Psoas muscle (tissue), 8 donors: Measurements from ENCODE around the gene SAPCD2. TPM values are rescaled to one million over a fixed set of nuclear protein-coding genes. Genes with fewer than 3 reads are reported as not detected.
"Not testable (repeated sequence)": the region's sequence is repeated elsewhere in the genome, so short reads cannot be mapped to it uniquely, and the experiment has no call there.

Source experiments
- ATAC-seq, 4 donors: fragments of 200-7000 bp; cut with Tn5 transposase; one replicate each; pipeline ENCODE4 v1.9.1; 2020; ENCODE audit warnings: moderate library complexity in 3 of 4, mild to moderate bottlenecking in 2 of 4
- DNase-seq, 2 donors: peaks; one replicate each; pipeline ENCODE4 v3.0.0-alpha.2; 2020
- H3K27ac ChIP-seq: fragments of 200-600 bp; one replicate; pipeline ENCODE4 v1.8.0; 2022
- H3K27me3 ChIP-seq, 3 donors: fragments of 200-600 bp in 1 of 3; one replicate each; pipeline versions ENCODE4 v1.6.1 to v1.8.0; 2013 to 2022; ENCODE audit warnings: low read length in 2 of 3, mild to moderate bottlenecking in 2 of 3, moderate library complexity in 1 of 3; ENCODE audit not compliant: insufficient read depth in 3 of 3
- H3K36me3 ChIP-seq, 2 donors: fragments of 200-600 bp in 1 of 2; one replicate each; pipeline versions ENCODE4 v1.6.1 to v1.8.0; 2013 to 2022; ENCODE audit warnings: low read depth in 1 of 2, mild to moderate bottlenecking in 1 of 2, moderate library complexity in 1 of 2; ENCODE audit not compliant: insufficient read depth in 1 of 2
- H3K4me1 ChIP-seq: fragments of 200-600 bp; one replicate; pipeline ENCODE4 v1.8.0; 2022
- H3K4me3 ChIP-seq: fragments of 200-600 bp; one replicate; pipeline ENCODE4 v1.8.0; 2022; ENCODE audit warnings: mild to moderate bottlenecking
- H3K9me3 ChIP-seq: fragments of 200-600 bp; one replicate; pipeline ENCODE4 v1.8.0; 2022
- CTCF ChIP-seq: fragments of 200-600 bp; IDR thresholded peaks from one replicate; pipeline ENCODE4 v1.8.0; 2022; ENCODE audit warnings: antibody characterized with exemption
- WGBS, 3 donors: extraction: QIAGEN DNeasy Blood & Tissue Kit; methylation state at CpG; one replicate each; pipeline versions ENCODE4 v1.1.6 to v1.1.7; 2013; 5-methylcytosine and 5-hydroxymethylcytosine counted together
- intact Hi-C, 2 donors: fragments of 100-400 bp; cut with DNase I; formaldehyde crosslinking; loops; one replicate each; pipeline versions ENCODE4 v1.11.0 to v1.14.2; 2022
- polyA plus RNA-seq, 3 donors: library from polyadenylated mRNA; stranded (reverse); fragments of 200-250 nt; gene quantifications; one replicate each; pipeline ENCODE4 v1.2.3, GENCODE V29; 2013
- total RNA-seq, 4 donors: library from RNA; stranded (reverse); fragmentation: NEBNext Ultra II Directional in 2 of 4; extraction: Animal tissue kit (Norgen Biotek cat#: 25700) in 2 of 4; gene quantifications; one replicate each; pipeline versions ENCODE4 v1.2.1 to v1.2.4, GENCODE V29; 2021 to 2023
- donor health status: healthy with polysubstance abuse.
- donor health status: DM: no; HTN: no; CAD: no; lungs with moderate emphysema.
- donor health status: Bipolar disorder and iron deficiency.
- donor health status: healthy.
- donor health status: DM: yes; HTN: yes; CAD: no.
- donor health status: DM: no; HTN: no; CAD: no.
- donor health status: DM: no; HTN: no; CAD: no.
- donor health status: DM: yes; HTN: yes; CAD: no.

SAPCD2 gene
- total and polyA plus RNA-seq, 7 donors: 0.10 to 0.22 (median 0.15) TPM; not detected in 1

DNA sequence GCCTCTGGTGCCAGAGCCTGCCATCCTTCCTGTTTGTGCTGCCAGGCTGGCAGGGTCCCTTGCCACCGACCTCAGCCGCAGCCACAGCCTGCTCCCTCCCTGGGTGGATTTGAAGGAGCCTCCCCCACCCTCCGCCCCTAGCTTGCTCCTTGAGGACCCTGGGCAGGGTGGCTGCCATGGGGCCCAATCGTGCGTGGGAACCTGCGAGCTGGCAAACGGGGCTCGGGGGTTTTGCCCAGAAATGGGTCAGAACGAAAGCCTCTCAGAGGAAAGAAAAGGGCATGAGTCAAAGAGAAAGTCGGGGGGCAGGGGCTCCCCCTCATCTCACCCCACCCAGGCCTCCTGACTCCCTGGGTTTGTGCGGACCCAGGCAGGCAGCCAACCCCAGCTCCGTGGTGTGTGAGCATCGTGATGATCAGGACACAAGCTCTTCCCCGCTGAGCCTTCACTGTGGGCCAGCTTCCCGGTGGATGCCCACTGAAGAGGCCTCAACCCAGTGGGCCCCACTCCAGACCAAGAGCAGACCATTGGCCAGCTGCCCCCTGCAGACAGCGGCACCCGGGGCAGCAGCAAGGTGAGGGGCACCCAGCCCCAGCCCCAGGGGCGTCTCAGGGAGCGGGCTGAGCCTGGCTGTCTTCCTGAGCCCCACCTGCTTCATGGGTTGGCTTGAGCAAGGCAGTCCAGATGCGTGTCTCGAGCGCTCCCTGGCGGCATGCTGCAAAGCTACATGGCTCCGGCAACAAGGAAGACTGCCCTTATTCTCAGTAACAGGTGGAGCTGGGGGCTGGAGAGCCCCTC, 35.4 kb downstream of the SAPCD2 start:
- Histone ChIP-seq H3K9me3 (no peaks in the 10 kb centered on the region), H3K27me3 (peaks cover 0 to 6% (median 0%) of the 10 kb centered on the region in 3 donors), H3K27ac (no peak overlapping the region), H3K36me3 (peaks cover 0 to 12% of the 10 kb centered on the region in 2 donors), H3K4me3 (no peak overlapping the region), H3K4me1 (peaks cover 6% of the 10 kb centered on the region)
- intact Hi-C loops: loop anchor here (1.0 to 2.0 kb wide), 3 partner anchors 86 to 248 kb away; no protein-coding TSS in a partner anchor
- ATAC-seq (peak; percentile 74 to 94 (median 92)), DNase-seq (peak; percentile 78 to 92)
- peak; percentile 88 for TF ChIP-seq CTCF
- WGBS, 3 donors: 7 to 13% (median 7%) methylated on average over 23 to 24 of the region's 24 CpGs

GRCh38 chr9:137034039-137034708, 36.2 kb downstream of the SAPCD2 start:
- intact Hi-C loops: loop anchor here (2.0 kb wide), 2 partner anchors 85 to 245 kb away; no protein-coding TSS in a partner anchor
- Histone ChIP-seq H3K9me3 (no peaks in the 10 kb centered on the region), H3K36me3 (peaks cover 0 to 5% of the 10 kb centered on the region in 2 donors), H3K27me3 (peaks cover 0 to 6% (median 0%) of the 10 kb centered on the region in 3 donors), H3K27ac (no peak overlapping the region), H3K4me1 (peaks cover 9% of the 10 kb centered on the region), H3K4me3 (peak overlapping the region; percentile 28)
- TF ChIP-seq CTCF: no peak
- DNase-seq: no peak
- no peak for ATAC-seq
- 31 to 34% (median 32%) methylated on average over 14 to 15 of the region's 15 CpGs for WGBS, 3 donors

DNA sequence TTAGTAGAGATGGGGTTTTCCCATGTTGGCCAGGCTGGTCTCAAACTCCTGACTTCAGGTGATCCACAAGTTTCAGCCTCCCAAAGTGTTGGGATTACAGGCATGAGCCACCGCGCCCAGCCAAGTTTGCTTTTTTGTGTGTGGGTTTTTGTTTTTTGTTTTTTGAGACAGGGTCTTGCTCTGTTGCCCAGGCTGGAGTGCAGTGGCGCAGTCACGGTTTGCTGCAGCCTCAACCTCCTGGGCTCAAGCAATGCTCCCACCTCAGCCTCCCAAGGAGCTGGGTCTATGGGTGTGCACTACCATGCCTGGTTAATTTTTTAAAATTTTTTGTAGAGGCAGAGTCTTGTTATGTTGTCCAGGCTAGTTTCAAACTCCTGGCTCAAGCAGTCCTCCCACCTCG, 36.9 kb downstream of the SAPCD2 start:
- peaks cover 16% of the 10 kb centered on the region for H3K4me1 ChIP-seq
- 92 to 98% (median 96%) methylated on average over 5 of the region's 5 CpGs for WGBS, 3 donors
- ATAC-seq, H3K27me3 ChIP-seq, H3K36me3 ChIP-seq, intact Hi-C loops, DNase-seq, H3K9me3 ChIP-seq, H3K27ac ChIP-seq: not testable (repeated sequence)
- peak overlapping the region; percentile 28 for H3K4me3 ChIP-seq

- no peaks in the 10 kb centered on the region for H3K9me3 ChIP-seq
- no peak overlapping the region for H3K27ac ChIP-seq
- H3K36me3 ChIP-seq: no peaks in the 10 kb centered on the region
- peaks cover 0 to 6% (median 0%) of the 10 kb centered on the region in 3 donors for H3K27me3 ChIP-seq
- ATAC-seq (no peak), DNase-seq (peak; percentile 65 to 73)
- H3K4me1 ChIP-seq: peaks cover 16% of the 10 kb centered on the region
- intact Hi-C loops: no loop called here
- TF ChIP-seq CTCF: no peak
- WGBS, 3 donors: 84 to 89% (median 85%) methylated on average over 9 to 10 of the region's 10 CpGs
- peak overlapping the region; percentile 28 for H3K4me3 ChIP-seq
These were observed 37.5 kb downstream of the SAPCD2 start for GRCh38 chr9:137032858-137033257.
